NCI-H2107 (cell line): ENCODE data around the gene EME2.

Experiments used
- DNase-seq: peaks from one replicate; lab custom pipeline; 2025; lab: John Stamatoyannopoulos, UW

The EME2 gene

DNA sequence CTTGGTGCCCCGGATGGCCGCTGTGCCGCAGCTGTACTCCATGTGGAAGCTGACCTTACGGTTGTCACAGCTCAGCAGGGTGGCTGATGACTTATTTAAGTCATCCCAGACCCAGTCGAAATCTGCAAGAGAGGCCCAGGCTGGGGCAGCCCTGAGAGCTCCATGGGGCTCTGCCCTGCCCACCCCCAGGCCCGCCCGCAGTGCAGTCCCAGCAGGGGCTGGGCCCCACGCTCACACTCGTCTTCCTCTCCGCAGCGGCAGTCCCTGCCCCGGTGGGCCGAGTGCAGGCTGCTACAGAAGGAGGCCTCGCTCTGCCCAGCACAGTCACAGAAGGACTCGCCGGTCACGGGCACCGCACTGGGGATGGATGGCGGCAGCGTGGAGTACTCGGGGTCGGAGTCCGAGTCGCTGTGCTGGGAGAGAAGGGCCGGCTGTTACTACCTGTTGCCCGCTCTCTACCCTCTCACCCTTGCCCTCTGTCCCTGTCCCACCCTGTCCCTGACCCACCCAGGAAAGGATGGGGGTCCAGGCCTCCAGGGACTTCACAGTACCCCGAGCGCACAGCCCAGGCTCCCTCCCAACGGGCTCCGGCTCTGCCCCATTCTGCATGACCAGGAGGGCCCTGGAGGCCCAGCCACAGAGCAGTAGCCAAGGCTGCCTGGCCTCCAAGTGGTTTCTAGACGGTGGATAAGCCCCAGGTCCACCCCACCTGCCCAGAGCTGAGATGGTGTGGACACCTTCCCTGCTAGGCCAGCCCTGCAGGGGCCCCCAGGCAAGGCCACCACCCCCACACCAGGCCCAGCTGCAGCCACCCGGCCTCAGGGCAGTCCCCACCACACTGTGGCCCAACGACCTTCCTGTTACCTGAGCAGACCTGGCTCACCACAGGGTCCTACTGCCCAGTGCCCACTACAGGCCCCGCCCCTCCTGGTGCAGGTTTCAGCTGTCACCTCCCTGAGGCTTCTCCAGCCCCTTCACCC lies 5.9 kb downstream of the EME2 start:
- no peak for DNase-seq

DNA sequence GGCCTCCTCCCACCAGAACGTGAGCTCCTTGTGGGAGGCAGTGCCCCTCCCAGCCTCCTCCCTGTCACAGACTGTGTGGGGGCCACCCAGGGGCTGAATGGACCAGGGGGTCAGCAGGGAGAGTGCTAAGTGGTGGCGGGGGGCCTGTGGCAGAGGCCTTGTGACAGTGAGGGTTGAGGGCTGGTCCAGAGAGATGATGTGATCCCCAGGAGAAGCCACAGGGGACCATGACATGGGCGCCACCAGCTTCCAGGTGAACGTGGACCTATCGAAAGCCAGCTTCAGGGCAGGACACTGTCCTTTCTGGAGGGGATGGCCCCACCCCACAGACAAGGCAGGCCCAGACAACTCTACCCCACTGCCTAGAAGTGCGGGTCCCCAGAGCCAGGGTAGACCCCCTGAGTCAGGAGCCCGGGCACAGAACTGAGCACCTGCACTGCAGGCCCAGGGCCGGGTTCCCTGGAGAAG lies 6.7 kb downstream of the EME2 start:
- DNase-seq = no peak

DNA sequence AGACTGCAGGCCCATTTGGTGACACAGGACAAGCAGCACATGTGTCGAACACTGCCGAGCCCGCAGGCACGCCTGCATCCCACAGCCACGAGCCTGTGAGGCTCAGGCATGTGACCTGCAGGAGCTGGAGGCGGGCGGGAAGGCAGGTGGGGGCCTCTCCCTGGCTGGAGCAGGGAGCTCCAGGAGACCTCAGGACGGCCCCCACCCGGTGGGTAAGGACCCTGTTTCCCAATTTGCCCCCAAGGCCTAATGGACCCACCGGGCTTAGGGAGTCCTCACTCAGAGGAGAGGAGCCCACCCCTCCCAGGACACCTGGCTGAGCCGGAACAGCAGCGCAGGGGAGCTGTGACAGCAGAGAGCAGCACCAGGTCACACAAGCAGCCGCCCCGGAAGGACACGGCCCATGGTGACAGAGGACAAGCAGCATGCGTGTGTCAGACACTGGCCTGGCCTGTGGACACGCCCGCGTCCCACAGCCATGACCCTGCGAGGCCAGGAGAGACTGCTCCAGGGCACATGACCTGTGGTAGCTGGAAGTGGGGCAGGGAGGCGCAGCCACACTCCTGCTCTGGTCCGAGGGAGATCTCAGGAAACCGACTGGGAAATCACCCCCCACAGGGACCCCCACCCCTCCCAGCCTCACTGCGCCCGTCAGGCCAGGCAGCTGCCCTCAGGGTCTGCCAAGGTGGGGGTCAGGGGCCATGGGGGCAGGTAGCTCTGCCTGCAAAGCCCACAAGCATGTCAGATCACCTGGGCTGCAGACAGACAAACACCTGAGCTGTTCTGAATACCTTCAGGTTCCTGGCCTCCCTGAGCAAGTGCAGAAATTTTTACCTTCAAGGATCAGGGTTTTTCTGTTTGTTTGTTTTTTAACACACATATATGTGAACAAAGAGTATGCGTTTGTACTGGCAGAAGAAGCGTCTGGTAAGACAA lies 7.4 kb downstream of the EME2 start:
- no peak for DNase-seq

DNA sequence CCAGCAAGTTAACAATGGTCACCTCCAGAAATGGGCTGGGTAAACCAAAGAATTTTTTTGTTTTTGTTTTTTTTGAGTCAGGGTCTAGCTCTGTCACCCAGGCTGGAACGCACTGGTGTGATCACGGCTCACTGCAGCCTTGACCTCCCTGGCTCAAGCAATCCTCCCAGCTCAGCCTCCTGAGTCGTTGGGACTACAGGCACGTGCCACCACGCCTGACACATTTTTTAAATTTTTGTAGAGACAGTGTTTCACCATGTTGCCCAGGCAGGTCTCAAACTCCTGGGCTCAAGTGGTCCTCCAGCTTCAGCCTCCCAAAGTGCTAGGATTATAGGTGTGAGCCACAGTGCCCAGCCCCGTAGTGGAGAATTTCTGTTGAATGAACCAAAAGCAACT lies 8.1 kb downstream of the EME2 start:
- DNase-seq = no peak

DNA sequence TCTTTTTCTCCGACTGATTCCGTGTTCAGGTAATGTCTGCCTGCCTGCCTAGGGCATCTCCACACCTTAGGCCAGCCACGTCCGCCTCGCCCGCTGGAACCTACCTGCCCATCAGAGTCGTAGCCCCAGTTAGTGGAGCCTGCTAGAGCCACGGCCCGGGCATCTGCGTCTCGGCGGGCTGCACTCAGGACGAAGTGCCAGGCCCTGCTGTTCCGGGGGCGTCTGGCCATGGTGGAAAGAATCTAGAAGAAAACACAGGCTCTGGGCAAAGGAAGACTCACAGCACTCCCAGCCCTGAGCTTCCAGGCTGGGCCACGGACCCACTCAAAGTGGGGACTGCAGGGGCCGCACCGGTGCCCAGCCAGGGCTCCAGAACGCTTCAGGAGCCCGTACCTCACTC lies 8.6 kb downstream of the EME2 start:
- no peak for DNase-seq

DNA sequence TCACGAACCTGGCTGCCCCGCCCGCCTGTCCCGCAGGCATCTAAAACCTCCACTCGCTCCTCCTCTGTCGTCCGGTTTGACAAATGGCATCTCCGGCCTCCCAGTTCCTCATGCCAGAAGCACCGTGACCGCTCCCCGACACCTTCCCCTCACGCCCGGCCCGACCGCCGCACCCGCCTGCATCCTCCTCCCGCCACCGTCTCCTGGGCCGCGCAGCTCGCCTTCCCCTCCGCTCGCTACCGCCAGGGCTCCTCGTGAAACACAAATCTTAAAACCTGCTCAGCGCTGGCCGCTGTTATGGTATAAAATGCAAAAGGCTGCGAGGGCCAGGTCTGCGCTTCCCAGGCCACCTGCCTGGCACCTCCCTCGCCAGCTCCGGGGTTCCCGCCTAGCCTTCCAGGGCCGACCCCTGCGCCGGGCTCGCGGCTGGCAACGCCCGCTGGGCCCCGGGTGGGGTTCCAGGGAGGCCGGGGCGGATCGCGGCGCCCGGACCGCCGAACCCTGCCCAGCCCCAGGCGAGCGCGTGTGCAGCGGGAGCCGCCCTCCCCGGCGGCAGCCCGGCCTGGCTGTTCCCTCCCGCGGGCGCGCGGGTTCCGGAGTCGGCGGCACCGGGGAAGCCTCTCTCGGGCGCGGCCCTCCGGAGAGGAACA lies 9.3 kb downstream of the EME2 start:
- DNase-seq = no peak

DNA sequence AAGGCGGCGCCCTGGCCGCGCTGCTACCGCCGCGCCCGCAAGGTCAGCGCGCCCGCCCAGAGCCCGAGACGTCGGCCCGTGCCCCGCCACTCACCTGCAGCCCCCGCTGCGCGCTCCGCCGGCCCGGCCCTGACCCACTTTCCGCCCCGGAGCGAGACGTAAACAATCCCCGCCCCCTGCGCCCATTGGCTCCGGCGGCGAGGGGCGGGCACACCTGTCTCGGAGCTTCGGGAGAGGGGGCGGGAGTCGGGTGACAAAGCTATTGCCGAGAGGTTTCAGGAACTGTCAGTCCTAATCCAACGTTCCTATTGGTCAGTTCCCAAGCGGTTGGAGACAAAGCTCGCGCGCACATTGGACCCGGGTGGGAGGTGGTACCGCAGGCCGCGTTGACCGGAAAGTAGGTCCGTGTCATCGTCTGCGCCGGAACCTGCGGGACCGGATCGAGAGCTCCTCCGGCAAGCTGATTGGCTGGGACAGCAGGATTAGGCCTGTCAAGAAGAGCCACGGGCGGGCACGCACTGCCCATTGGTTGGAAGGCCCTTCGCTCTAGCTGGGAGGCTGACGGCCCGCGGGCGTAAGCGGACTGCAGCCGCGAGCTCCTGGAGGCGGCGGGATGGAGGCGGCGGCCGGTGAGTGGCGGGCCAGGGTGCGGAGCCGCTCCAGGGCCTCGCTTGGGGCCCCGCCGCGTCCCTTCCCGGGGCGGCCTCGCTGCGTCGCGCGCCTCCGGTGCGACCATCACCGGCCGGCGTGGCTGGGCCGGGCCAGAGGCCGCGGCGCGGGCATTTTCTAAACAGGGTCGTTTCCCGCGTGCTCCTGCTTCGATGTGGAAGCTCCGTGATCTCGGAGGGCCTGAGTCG lies 10.0 kb downstream of the EME2 start, which contains the start of the genes NUBP2 and SPSB3:
TSS of gene NUBP2 (plus strand) at position 553 of the 857 bp plus-strand sequence. CDS start at position 614, 61 bp downstream.
TSS of gene SPSB3 (minus strand) at position 164 of the 857 bp plus-strand sequence. CDS start 1,088 bp downstream, outside the sequence.
- peak; percentile 99 for DNase-seq

DNA sequence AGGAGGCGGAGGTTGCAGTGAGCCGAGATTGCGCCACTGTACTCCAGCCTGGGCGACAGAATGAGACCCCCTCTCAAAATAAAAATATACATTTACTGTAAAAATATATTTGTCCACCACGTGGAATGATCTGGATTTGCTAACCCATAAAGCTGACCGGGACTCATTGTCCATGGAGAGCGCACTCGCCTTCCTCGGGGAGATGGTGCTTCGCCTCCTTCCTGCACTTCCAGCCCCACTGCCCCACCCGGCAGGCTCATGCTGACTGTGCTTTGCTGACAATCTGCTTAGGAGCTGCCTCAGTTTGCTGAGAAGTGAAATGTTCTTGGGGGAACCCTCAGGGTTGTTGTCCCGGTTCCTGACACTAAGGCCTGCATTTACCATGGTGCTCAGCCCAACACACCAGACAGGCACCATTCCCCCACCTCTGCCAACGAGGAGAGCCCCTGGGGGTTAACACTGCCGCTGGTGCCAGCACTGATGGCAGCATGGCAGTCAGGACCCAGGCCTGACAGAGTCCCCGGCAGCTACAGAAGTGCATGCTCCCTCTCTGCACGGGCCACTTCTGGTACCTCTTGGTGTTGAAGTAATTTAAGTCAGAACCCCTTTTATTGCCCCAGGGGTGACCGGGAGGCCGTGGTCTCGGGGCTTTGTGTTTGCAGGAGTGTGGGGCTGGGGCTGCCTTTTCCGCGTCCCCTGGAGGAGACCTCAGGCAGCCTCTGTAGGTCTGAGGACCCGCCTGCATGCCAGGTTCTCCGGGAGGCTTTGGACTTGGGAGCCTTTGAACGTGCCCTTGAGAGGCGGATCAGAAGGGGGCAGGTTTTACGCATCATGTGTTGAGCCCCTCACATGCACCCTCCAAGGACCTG lies 12.6 kb downstream of the EME2 start:
- no peak for DNase-seq

DNA sequence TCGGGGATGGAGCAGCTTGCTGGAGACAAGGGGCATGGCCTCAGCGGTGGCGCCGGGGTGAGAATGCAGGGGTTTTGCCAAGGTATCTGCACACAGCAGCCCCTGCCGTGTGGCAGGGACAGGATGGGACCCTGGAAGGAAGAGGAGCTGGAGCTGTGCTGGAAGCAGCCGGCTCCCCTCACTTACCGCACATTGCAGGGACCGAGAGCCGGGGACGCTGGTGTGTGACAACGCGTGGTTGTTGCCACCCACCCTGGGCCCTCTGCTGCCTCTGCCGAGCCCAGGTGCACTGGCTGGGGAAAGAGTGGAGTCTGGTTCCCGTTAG lies 13.2 kb downstream of the EME2 start:
- DNase-seq = no peak

DNA sequence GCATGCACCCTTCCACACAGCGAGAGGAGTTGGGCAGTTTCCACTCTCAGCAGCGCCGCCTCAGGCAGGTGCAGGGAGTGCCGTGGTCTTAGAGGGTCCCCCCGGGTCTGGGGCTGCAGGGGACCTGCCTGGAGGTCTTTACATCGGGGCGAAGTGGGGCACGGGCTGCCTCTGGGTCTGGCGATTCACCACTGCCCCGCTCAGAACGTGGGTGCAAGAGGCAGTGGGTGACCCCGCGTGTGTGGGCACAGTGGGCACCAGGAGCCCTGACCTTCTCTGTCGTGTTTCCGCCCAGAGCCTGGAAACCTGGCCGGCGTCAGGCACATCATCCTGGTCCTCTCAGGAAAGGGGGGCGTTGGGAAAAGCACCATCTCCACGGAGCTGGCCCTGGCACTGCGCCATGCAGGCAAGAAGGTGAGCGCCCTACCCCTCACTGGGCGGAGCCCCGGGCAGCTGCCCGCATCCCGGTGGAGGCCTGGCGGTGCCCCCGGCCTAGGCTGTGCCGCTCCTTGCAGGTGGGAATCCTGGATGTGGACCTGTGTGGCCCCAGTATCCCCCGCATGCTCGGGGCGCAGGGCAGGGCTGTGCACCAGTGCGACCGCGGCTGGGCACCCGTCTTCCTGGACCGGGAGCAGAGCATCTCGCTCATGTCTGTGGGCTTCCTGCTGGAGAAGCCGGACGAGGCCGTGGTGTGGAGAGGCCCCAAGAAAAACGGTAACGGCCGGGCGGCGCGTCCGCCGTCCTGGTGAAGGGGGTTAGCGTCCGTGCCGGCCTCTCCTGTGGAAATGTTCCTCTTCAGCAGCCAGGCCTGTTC lies 13.8 kb downstream of the EME2 start:
- no peak for DNase-seq

DNA sequence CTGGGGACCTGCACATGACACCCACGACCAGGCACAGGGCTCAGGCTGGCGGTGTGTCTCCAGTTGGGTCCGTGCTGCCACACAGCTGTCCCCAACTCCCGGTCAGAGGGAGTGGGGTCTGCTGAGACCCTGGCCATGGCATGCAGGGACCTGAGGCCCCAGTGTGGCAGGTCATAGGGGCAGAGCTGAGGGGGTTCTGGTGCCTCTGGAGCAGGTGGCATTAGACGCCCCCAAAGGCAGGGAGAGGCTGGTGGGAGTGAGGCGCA lies 14.4 kb downstream of the EME2 start:
- no peak for DNase-seq

DNA sequence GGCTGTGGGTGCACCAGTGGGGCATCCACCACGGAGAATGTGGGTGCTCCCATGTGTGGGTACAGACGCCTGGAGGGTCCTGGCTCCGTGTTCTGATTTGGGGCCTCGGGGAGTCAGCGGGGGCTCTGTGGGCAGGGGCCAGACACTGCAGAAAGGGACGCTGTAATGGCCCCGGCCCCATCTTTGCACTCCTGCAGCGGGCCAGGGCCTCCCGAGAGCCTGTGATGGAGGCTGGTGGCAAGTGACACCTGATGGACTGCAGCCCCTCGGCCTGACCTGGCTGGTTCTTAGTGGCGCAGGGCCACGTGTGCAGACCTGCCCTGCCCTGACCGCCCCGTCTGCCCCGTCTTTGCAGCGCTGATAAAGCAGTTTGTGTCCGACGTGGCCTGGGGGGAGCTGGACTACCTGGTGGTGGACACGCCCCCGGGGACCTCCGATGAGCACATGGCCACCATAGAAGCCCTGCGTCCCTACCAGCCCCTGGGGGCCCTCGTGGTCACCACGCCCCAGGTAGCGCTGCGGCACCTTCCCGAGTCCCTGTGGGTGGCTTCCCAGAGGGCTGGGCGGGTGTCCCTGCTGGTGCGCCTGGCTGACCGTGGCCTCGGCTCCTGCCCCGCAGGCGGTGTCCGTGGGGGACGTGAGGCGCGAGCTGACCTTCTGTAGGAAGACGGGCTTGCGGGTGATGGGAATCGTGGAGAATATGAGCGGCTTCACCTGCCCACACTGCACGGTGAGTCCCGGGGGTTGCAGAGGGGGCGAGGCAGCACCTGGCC lies 14.9 kb downstream of the EME2 start:
- DNase-seq = no peak

DNA sequence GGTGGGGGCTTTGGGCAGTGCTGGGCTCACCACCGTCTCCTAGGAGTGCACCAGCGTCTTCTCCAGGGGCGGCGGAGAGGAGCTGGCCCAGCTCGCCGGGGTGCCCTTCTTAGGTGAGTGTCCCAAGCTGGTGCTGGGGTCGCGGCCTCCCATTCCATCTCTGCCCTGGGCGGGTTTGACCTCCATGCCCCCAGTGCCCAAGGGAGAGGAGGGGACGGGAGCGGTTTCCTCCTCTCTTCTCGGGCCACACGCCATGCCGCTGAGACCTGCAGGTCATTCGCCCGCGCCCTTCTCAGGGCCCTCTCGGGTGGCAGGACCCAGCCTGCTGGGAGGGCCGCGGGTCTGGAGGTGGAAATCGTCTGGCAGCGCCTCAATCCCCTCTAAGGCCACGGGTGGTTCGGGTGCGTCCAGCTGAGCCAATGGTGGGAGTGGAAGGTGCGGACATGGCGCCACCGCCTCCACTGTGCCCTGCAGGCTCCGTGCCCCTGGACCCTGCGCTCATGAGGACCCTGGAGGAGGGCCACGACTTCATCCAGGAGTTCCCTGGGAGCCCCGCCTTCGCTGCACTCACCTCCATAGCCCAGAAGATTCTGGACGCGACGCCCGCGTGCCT lies 15.6 kb downstream of the EME2 start:
- no peak for DNase-seq

DNA sequence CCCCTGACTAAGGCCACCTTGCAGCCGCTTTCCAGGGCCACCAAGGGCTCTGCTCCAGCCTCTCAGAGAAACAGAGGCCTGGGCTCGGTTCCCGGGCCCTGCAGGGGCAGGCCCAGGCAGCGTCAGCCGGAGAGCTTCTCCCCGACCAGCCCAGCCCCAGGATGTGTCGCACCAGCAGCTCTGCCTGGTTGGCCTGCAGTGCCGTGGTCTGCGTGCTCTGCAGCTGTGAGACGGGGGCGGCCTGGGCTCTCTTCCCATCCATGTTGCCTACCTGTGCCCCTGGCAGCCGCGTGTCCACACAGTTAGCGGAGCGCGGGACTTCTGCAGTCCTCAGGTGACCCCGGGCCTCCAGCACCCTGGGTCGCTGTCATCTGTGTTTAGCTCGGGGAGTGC lies 16.1 kb downstream of the EME2 start:
- no peak for DNase-seq

DNA sequence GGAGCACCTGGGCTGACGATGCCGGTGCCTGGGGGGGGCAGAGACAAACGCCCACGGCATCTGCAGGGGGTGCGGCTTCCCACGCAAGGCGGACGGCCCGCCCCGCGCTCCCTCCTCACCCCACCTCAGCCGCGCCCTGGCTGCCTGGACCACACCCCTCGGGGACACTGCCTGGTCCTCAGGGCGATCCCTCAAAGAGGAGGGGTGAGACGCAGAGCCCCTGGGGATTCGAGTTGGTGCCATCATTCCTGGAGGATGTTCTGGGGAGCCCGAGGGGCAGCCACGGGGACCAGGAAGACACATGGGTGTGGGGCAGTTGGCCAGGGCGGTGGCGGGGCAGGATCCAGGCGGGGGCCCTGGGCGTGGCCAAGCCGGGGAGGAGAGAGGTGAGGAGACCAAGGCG lies 17.0 kb downstream of the EME2 start:
- no peak for DNase-seq

DNA sequence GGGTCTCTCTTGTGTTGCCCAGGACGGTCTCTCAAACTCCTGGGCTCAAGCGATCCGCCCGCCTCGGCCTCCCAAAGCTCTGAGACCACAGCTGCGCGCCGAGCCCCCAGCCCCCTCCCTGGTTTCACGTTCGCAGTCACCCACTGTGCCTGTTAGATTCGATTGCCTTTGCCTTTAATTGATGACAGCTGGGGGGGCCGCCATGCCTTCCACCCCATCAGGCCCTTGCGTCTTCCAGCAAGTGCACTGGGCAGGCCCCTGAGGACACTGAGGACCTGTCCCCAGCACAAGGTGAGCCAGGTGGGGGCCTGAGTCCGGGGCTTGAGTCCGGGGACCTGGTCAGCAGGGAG lies 17.6 kb downstream of the EME2 start:
- no peak for DNase-seq

DNA sequence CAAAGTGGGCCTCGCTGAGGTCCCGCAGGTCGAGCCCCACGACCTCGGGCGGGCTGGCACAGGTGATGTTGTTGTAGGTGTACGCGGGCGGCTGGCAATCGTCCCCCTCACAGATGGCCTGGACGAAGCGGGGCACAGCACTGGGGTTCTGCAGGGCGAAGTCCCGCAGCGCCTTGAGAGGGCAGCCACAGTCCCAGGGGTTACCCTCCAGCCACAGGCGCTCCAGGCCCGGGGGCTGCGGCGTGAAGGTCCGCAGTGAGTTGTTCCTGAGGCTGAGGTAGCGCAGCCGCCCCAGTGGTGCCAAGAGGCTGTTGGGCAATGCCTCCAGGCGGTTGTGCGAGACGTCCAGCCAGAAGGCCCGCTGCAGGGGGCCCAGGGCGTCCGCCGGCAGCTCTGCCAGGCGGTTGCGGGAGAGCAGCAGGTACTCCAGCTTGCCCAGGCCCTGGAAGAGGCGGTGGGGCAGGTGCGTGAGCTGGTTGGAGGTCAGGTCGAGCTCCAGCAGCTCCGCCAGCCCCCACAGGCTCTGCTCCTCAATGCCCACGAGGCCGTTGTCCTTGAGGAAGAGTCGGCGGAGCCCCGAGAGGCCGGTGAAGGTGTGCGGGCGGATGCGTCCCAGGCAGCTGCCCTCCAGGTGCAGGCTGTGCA lies 18.1 kb downstream of the EME2 start:
- no peak for DNase-seq
